Stimulated activated effector memory CD8-positive, alpha-beta T cell treated with anti-CD3 and anti-CD28 coated beads, Interleukin-12 subunit alpha, Interleukin-12 subunit beta, amount 100 ng/mL, for 72 hours (primary cell): ENCODE measurements around the gene ANTXR1.

Source experiments
- ATAC-seq: fragments of 150-1000 bp; cut with Tn5 transposase; 2 replicates; pipeline ENCODE4 v1.10.0; 2021
- DNase-seq, 2 donors: peaks; one replicate each; pipeline ENCODE4 v3.0.0; 2021 to 2022; ENCODE audit warnings: low spot score in 2 of 2
- H3K27ac Mint-ChIP-seq: one replicate; pipeline ENCODE4 v1.8.0; 2022; ENCODE audit warnings: mild to moderate bottlenecking, mixed read lengths
- H3K36me3 Mint-ChIP-seq: one replicate; pipeline ENCODE4 v1.8.0; 2022; ENCODE audit warnings: mild to moderate bottlenecking, mixed read lengths
- H3K4me1 Mint-ChIP-seq: one replicate; pipeline ENCODE4 v1.8.0; 2022; ENCODE audit warnings: mixed read lengths
- H3K4me3 Mint-ChIP-seq: one replicate; pipeline ENCODE4 v1.8.0; 2022; ENCODE audit warnings: mild to moderate bottlenecking, mixed read lengths
- H3K9me3 Mint-ChIP-seq: one replicate; pipeline ENCODE4 v1.8.0; 2022; ENCODE audit warnings: mixed read lengths

The ANTXR1 gene

GRCh38 chr2:69087211-69087911 is 74.4 kb downstream of the ANTXR1 start:
- DNase-seq (no peak), ATAC-seq (no peak)
- H3K4me1 Mint-ChIP-seq = no peaks in the 10 kb centered on the region
- H3K4me3 Mint-ChIP-seq = no peak overlapping the region
- H3K27ac Mint-ChIP-seq = no peak overlapping the region
- no peaks in the 10 kb centered on the region for H3K36me3 Mint-ChIP-seq
- no peaks in the 10 kb centered on the region for H3K9me3 Mint-ChIP-seq

- no peaks in the 10 kb centered on the region for H3K4me1 Mint-ChIP-seq
- ATAC-seq (no peak), DNase-seq (no peak)
- no peak overlapping the region for H3K4me3 Mint-ChIP-seq
- H3K27ac Mint-ChIP-seq = no peak overlapping the region
- no peaks in the 10 kb centered on the region for H3K36me3 Mint-ChIP-seq
- no peaks in the 10 kb centered on the region for H3K9me3 Mint-ChIP-seq
Observed at GRCh38 chr2:69087912-69088240, 74.9 kb downstream of the ANTXR1 start.

- Mint-ChIP-seq H3K36me3 (no peaks in the 10 kb centered on the region), H3K27ac (no peak overlapping the region), H3K4me3 (no peak overlapping the region), H3K4me1 (no peaks in the 10 kb centered on the region), H3K9me3 (no peaks in the 10 kb centered on the region)
- no peak for ATAC-seq
- DNase-seq = no peak
Observed at GRCh38 chr2:69088466-69088865, 75.5 kb downstream of the ANTXR1 start.

GRCh38 chr2:69089266-69089665 is 76.3 kb downstream of the ANTXR1 start:
- DNase-seq (no peak), ATAC-seq (no peak)
- Mint-ChIP-seq H3K4me3 (no peak overlapping the region), H3K4me1 (no peaks in the 10 kb centered on the region), H3K36me3 (no peaks in the 10 kb centered on the region), H3K27ac (no peak overlapping the region), H3K9me3 (no peaks in the 10 kb centered on the region)

GRCh38 chr2:69089998-69090397 is 77.0 kb downstream of the ANTXR1 start:
- Mint-ChIP-seq H3K36me3 (no peaks in the 10 kb centered on the region), H3K4me1 (peaks cover 2% of the 10 kb centered on the region), H3K9me3 (no peaks in the 10 kb centered on the region), H3K27ac (no peak overlapping the region), H3K4me3 (no peak overlapping the region)
- ATAC-seq (no peak), DNase-seq (no peak)

GRCh38 chr2:69090820-69091219 is 77.8 kb downstream of the ANTXR1 start:
- no peak overlapping the region for H3K27ac Mint-ChIP-seq
- H3K4me3 Mint-ChIP-seq = no peak overlapping the region
- H3K9me3 Mint-ChIP-seq = no peaks in the 10 kb centered on the region
- H3K4me1 Mint-ChIP-seq = peaks cover 6% of the 10 kb centered on the region
- H3K36me3 Mint-ChIP-seq = no peaks in the 10 kb centered on the region
- no peak for ATAC-seq
- no peak for DNase-seq

- ATAC-seq (no peak), DNase-seq (no peak)
- no peaks in the 10 kb centered on the region for H3K9me3 Mint-ChIP-seq
- no peak overlapping the region for H3K27ac Mint-ChIP-seq
- peaks cover 6% of the 10 kb centered on the region for H3K4me1 Mint-ChIP-seq
- no peak overlapping the region for H3K4me3 Mint-ChIP-seq
- H3K36me3 Mint-ChIP-seq = no peaks in the 10 kb centered on the region
Observed at GRCh38 chr2:69092857-69093256, 79.9 kb downstream of the ANTXR1 start.

- Mint-ChIP-seq H3K4me1 (peaks cover 6% of the 10 kb centered on the region), H3K36me3 (no peaks in the 10 kb centered on the region), H3K9me3 (no peaks in the 10 kb centered on the region), H3K4me3 (no peak overlapping the region), H3K27ac (no peak overlapping the region)
- DNase-seq (no peak), ATAC-seq (peak; percentile 51)
Observed at GRCh38 chr2:69095305-69095704, 82.3 kb downstream of the ANTXR1 start.

GRCh38 chr2:69096326-69097095 is 83.5 kb downstream of the ANTXR1 start:
- no peaks in the 10 kb centered on the region for H3K9me3 Mint-ChIP-seq

GRCh38 chr2:69097148-69097610 is 84.2 kb downstream of the ANTXR1 start:
- peaks cover 6% of the 10 kb centered on the region for H3K4me1 Mint-ChIP-seq
- no peak overlapping the region for H3K27ac Mint-ChIP-seq
- no peak overlapping the region for H3K4me3 Mint-ChIP-seq
- ATAC-seq (no peak), DNase-seq (no peak)
- H3K9me3 Mint-ChIP-seq = no peaks in the 10 kb centered on the region
- H3K36me3 Mint-ChIP-seq = no peaks in the 10 kb centered on the region

More at GRCh38 chr2:69096326-69097095, 83.5 kb downstream of the ANTXR1 start:
- H3K4me3 Mint-ChIP-seq = no peak overlapping the region
- no peak for ATAC-seq
- H3K4me1 Mint-ChIP-seq = peaks cover 6% of the 10 kb centered on the region
- no peak overlapping the region for H3K27ac Mint-ChIP-seq
- H3K36me3 Mint-ChIP-seq = no peaks in the 10 kb centered on the region
- DNase-seq = no peak

- Mint-ChIP-seq H3K36me3 (no peaks in the 10 kb centered on the region), H3K27ac (no peak overlapping the region), H3K4me3 (no peak overlapping the region), H3K4me1 (peaks cover 6% of the 10 kb centered on the region), H3K9me3 (no peaks in the 10 kb centered on the region)
- ATAC-seq = no peak
- no peak for DNase-seq
Observed at GRCh38 chr2:69097891-69098655, 85.1 kb downstream of the ANTXR1 start.

GRCh38 chr2:69099541-69099940 is 86.6 kb downstream of the ANTXR1 start:
- DNase-seq = no peak
- Mint-ChIP-seq H3K36me3 (no peaks in the 10 kb centered on the region), H3K4me3 (no peak overlapping the region), H3K4me1 (peaks cover 6% of the 10 kb centered on the region), H3K9me3 (no peaks in the 10 kb centered on the region), H3K27ac (no peak overlapping the region)
- no peak for ATAC-seq

GRCh38 chr2:69100220-69100723 is 87.3 kb downstream of the ANTXR1 start:
- Mint-ChIP-seq H3K4me3 (no peak overlapping the region), H3K27ac (no peak overlapping the region), H3K4me1 (peaks cover 1% of the 10 kb centered on the region), H3K9me3 (no peaks in the 10 kb centered on the region), H3K36me3 (no peaks in the 10 kb centered on the region)
- DNase-seq (no peak), ATAC-seq (no peak)

- H3K9me3 Mint-ChIP-seq = no peaks in the 10 kb centered on the region
- no peaks in the 10 kb centered on the region for H3K4me1 Mint-ChIP-seq
- H3K27ac Mint-ChIP-seq = no peak overlapping the region
- DNase-seq (no peak), ATAC-seq (no peak)
- no peak overlapping the region for H3K4me3 Mint-ChIP-seq
- H3K36me3 Mint-ChIP-seq = no peaks in the 10 kb centered on the region
Observed at GRCh38 chr2:69102041-69102593, 89.1 kb downstream of the ANTXR1 start.

- Mint-ChIP-seq H3K9me3 (no peaks in the 10 kb centered on the region), H3K27ac (no peak overlapping the region), H3K4me1 (no peaks in the 10 kb centered on the region), H3K4me3 (no peak overlapping the region), H3K36me3 (no peaks in the 10 kb centered on the region)
- DNase-seq = no peak
- ATAC-seq = no peak
Observed at GRCh38 chr2:69103419-69103818, 90.4 kb downstream of the ANTXR1 start.
